ENCODE results near the gene NIPAL3. TPM values are rescaled to one million over a fixed set of nuclear protein-coding genes. Genes with fewer than 3 reads are reported as not detected.

NIPAL3 gene
- total RNA-seq, 1 donor, result 42.2 TPM

- TF ChIP-seq CTCF (IDR thresholded peaks at IDR 0.05; ENCODE audit: insufficient read depth, low read length), result no peak
- no peak for DNase-seq (ENCODE audit: low read depth)
- no peak overlapping the region for H3K4me3 ChIP-seq (ENCODE audit: low read depth, low read length)
Measured at GRCh38 chr1:24389231-24389678, 26.3 kb upstream of the NIPAL3 start.

DNA sequence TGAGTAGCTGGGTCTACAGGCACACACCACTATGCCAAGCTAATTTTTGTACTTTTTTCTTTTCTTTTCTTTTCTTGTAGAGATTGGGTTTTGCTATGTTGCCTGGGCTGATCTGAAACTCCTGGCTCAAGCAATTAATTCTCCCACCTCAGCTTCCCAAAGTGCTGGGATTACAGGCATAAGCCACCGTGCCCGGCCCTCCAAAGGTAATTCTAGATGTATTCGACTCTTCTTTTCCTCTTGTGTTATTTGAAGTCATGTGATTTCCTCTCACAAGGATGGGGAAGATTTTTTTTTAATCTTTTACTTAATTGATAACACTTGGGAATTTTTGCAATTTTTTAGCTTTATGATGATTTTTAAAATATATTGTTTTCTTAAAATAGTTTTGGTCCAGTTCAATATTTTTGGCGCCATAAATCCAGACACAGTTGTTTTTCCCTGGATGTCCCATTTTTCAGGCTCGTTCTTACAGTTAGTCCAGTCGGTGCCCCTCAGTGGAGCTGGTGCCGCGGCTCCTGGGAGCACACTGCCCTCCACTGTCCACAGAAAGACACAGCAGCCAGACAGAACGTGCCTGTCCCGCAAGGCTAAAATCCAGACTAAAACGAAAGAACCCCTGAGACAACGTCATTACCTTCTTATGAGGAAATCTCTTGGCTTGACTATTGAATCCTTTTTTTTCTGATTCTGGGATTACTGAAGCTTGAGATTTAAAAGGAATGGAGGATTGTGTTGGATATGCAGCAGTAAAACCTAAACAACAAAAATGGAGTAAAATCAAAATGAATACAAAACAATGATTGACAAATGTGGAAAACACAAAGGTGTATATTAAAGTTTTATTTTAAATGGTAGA lies 24.4 kb upstream of the NIPAL3 start:
- H3K4me3 ChIP-seq (ENCODE audit: low read depth, low read length), result no peak overlapping the region
- peak; percentile 95 for TF ChIP-seq CTCF (IDR thresholded peaks at IDR 0.05; ENCODE audit: insufficient read depth, low read length)
- DNase-seq (ENCODE audit: low read depth), result peak; percentile 89

- TF ChIP-seq CTCF (IDR thresholded peaks at IDR 0.05; ENCODE audit: insufficient read depth, low read length), result peak; percentile 67
- peak; percentile 49 for DNase-seq (ENCODE audit: low read depth)
- no peak overlapping the region for H3K4me3 ChIP-seq (ENCODE audit: low read depth, low read length)
Measured at GRCh38 chr1:24391882-24392603, 23.6 kb upstream of the NIPAL3 start.

GRCh38 chr1:24392604-24392946 lies 23.0 kb upstream of the NIPAL3 start:
- no peak for TF ChIP-seq CTCF (IDR thresholded peaks at IDR 0.05; ENCODE audit: insufficient read depth, low read length)
- H3K4me3 ChIP-seq (ENCODE audit: low read depth, low read length), result no peak overlapping the region
- no peak for DNase-seq (ENCODE audit: low read depth)

DNA sequence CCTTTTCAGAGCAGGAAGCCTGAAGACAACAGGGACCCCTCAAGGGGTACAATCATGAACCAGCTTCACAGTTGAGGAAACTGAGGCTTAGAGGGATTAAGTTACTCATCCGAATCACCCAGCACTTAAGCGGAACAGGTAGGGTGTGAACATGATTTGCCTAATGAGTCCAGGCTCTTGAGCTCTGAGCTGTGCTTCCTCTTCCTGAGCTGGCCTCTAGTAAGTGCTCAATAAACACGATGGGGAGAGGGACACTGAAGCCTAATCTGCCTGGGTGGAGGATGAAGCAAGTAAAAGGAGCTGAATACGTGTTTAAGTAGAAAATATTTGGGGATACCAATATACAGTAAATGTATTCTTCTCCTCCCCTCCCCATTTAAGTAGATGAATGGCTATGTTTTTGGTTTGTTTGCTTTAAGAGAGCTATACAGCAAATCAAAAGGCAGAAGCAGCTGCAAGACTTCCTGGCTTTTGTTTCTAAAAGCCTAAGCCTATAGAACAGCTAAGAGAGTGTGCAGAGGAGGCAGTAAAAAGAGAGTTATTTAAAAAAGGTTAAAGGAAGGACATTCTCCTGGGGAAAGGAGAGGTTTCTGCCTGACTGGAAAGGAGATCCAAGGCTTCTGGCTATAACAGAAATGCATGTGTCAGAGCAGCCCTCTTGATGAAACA lies 22.5 kb upstream of the NIPAL3 start:
- no peak overlapping the region for H3K4me3 ChIP-seq (ENCODE audit: low read depth, low read length)
- no peak for TF ChIP-seq CTCF (IDR thresholded peaks at IDR 0.05; ENCODE audit: insufficient read depth, low read length)
- no peak for DNase-seq (ENCODE audit: low read depth)

GRCh38 chr1:24393892-24394291 lies 21.7 kb upstream of the NIPAL3 start:
- TF ChIP-seq CTCF (IDR thresholded peaks at IDR 0.05; ENCODE audit: insufficient read depth, low read length), result no peak
- no peak overlapping the region for H3K4me3 ChIP-seq (ENCODE audit: low read depth, low read length)
- peak; percentile 68 for DNase-seq (ENCODE audit: low read depth)

All from fibroblast of the aortic adventitia (primary cell).